SKM-1 treated with dmso at 0.1 percent for 144 hours (cell line): ENCODE data around the gene CCNA2.

ENCODE experiments used
- DNase-seq: peaks from one replicate; lab custom pipeline; 2025; ENCODE audit not compliant: unreplicated experiment; lab: John Stamatoyannopoulos, UW

Gene CCNA2

GRCh38 chr4:121806411-121806810 lies 17.3 kb downstream of the CCNA2 start:
- DNase-seq: no peak

GRCh38 chr4:121801715-121802075 lies 22.0 kb downstream of the CCNA2 start:
- no peak for DNase-seq

DNA sequence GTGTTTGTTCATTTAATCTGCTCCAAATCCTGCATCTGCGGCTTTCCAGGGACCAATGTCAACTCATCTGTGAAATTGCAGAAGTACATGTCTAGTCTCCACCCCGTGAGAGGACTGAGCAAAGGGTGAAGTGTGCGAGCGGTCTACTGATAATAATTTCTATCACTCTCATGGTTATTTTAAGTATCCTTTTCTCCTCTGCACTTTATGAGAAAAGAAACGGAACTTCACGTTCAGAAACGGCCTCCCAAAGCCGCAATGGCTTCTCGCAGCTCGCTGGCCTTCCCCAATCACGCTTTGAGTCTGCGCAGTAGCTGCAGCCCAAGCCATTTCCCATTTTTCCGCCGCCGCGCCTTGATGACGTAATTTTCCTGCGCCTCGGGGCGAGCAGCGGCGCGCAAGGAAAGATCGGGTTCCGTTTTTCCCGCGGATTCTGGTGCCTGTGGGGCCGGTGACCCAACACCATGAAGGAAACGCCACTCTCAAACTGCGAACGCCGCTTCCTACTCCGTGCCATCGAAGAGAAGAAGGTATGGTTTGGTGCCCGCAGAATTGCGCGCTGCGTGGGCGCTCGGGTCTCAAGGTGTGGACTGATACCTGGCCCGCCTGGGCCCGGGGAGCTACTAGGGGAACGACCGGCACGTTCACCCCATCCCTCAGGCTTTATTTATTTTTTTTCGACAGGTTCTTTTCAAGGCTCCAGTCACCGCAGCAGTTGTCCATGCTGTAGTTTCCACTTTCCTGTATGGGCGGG lies 22.5 kb downstream of the CCNA2 start, which contains the start of gene EXOSC9:
Gene EXOSC9, plus strand, starts transcription at position 363 of the 754 bp plus-strand sequence. Its CDS starts 102 bp downstream, at position 465.
- peak; percentile 86 for DNase-seq

- peak; percentile 53 for DNase-seq
Measured at GRCh38 chr4:121800638-121800960, 23.1 kb downstream of the CCNA2 start.

GRCh38 chr4:121799867-121800501 lies 23.7 kb downstream of the CCNA2 start:
- DNase-seq: no peak

DNA sequence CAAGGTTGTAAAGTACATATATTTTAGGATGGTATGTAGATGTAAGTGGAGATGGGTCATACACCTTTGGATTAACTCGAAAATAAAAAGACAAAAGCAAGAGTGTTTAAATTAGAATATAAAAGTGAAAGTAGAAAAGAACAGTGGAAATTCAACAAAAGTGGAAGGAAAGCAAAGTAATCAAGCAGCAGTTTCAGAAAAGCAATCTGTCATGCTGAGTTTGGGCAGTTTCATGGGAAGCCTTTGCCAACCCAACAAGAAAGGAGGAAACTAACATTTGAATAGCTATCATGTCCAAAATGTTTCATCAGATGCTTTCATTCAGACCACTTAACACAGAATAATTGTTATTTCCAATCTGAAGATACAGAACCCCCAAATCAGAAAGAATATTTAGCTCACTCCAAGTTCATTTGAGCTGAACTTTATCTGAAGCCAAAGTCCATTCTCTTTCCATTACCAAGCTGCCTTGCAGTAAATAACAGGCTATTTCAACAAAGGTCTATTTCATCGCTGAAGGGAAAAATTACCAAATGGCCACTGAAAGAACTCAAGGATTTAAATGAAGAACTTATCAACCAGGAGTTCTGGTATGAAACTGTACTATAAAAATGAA lies 24.4 kb downstream of the CCNA2 start:
- DNase-seq: no peak

GRCh38 chr4:121796283-121796682 lies 27.4 kb downstream of the CCNA2 start:
- DNase-seq: no peak

DNA sequence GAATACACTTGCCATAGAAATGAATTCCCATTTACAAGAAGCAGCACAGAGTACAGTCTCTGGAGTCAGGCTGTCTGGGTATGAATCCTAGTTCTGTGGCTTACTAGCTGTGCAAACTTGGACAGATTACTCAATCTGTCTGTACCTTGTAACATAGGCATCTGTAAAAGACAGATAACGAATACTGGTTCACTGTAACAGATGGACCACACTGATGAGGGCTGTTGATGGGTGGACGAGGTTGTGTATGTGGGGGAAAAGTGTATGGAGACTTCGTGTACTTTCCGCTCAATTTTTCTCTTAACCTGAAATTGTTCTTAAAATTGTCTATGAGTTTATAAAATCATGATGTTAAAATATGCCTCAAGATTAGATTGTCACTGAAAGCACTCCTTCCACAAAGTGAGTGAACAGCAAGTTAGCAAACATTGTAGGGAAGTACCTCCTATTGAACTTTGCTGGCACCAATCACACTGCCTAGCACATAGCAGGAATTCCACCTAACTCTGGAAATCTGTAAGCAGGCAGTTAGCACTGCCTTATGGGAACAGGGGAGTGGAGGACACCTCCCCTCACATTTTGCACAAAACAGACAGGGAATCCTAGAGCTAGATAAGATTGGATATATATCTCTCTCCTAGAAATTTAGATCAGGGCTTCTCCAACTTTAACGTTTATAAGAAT lies 29.0 kb downstream of the CCNA2 start:
- DNase-seq: no peak

DNA sequence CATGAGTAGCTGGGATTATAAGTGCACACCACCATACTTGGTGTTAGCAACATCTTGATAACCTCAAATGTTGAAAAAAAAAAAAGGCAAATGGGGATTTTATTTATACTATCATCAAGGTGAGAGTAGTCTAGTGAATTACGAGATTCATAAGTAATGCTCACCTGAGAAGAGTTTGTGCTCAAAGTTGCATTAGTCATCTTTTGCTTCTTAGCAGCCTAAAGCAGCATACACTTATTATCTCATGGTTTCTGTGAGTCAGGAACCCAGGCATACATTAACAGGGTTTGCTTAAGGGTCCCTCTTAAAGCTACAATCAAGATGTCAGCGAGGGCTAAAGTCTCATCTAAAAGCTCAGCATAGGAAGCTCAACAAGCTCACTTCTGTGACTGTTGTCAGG lies 30.7 kb downstream of the CCNA2 start:
- no peak for DNase-seq

- no peak for DNase-seq
Measured at GRCh38 chr4:121791481-121791880, 32.2 kb downstream of the CCNA2 start.

DNA sequence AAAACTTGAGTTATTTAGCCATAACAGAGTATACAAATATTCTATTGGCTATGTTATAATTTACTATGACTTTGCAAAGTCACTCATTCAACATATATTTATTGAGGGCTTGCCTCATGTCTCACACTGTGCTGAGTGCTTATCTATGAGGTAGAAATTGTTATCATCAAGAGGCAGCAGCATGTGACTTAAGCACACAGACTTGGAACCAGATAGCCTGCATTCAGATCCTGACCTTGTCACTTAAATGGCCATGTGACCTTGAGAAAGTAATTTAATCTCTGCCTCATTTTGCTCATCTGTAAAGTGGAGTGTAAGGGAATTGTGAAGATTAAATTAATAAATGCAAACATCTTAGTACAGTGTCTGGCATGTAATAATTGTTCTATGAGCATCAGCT lies 32.7 kb downstream of the CCNA2 start:
- no peak for DNase-seq

- no peak for DNase-seq
Measured at GRCh38 chr4:121789960-121790829, 33.5 kb downstream of the CCNA2 start.

GRCh38 chr4:121789455-121789854 lies 34.2 kb downstream of the CCNA2 start:
- no peak for DNase-seq

- DNase-seq: no peak
Measured at GRCh38 chr4:121788896-121789295, 34.8 kb downstream of the CCNA2 start.

DNA sequence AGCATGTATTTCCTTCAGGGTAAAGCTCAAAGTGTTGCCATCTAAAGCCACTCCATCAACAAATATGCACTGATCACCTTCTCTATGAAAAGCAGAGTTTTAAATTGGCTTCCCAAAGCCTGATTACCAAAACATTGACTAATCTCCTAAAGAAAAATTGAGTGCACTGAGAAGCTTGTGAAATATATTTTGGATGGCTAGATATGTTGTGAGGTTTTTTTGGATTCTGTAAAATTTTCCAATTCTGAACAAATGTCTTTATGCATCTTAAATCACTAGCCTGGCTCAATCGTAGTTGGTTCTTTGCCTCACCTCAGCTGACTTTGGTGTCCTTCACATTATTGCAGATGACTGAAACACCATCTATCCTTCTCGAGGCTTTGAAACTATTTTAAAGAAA lies 37.5 kb downstream of the CCNA2 start:
- no peak for DNase-seq

DNA sequence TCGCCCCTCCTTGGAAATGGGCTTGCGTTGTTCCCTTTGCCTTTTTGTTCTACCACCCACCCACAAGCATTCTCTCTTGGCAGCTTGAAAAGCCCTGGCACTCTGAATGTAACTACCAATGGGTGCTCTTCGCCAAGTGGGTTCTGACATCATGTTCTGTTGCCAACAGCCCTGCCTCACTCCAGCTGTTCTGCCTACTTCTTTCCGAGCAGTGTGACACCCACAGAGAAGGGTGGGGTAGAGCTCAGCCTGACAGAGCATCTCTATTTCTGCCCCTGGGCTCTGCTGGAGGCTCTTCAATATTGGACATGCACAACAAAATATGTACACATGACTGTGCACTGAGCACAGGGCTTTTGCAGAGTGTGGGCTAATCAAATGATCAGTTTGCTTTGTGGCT lies 38.2 kb downstream of the CCNA2 start:
- DNase-seq: no peak

DNA sequence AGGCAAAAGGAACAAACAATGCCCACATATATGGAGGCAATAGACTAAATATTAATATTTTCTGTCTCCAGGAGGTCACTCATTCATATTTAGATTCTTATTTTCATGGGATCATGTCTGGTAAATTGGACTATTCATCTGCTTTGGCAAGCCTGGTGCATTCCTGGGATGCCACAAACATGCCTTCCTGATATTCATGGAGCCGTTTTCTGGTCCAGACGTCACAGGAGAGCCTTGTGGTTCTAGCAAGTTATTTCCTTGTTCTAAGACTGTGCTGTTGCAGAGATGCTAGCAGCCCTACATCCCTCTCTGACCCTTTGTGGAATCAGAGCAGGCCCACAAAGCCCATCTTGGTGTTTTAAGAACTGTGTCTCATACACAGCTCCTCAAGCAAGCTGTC lies 38.7 kb downstream of the CCNA2 start:
- no peak for DNase-seq

GRCh38 chr4:121784401-121784800 lies 39.3 kb downstream of the CCNA2 start:
- no peak for DNase-seq

DNA sequence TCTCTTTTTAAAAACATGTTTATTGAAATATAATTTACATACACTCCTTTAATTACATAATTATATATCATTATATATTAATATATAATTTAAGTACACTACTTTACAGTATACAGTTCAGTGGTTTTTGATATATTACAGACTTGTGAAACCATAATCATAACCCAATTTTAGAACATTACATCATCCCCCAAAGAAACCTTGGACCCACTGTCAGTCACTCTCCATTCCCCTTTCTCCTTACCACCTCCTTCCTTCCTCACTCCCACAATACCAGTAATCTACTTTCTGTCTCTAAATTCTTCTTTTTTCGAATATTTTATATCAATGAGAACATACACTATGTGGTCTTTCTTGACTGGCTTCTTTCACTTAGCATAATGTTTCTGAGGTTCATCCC lies 40.5 kb downstream of the CCNA2 start:
- no peak for DNase-seq

DNA sequence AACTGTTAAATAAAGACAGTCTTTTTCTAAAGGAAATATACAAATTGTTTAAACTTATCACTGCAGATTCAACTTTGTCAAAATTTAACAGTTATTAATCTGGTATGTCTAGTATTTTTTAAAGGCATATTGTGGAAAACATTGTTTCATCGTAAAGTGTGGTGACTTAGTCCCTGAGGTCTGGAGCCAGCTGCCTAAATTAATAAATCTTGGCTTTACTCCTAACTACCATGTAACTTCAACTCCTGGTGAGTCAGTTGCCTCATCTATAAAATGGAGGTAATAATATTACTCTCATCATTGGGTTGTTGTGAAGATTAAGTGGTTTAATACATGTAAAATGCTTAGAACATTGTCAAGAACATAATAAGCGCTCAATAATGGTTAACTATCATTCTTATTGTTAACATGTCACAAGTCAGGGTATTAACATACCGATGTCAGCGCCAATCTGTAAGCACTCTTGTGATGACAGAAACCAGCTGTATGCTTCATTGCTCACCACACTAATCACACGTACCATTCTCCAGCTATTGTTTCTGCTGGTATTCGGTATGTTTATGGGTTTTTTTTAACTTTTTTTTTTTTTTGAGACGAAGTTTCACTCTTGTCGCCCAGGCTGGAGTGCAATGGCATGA lies 44.6 kb downstream of the CCNA2 start:
- DNase-seq: no peak
